SJSA1 (cell line): ENCODE measurements around the gene RBMS3. TPM values are rescaled to one million over a fixed set of nuclear protein-coding genes. Genes with fewer than 3 reads are reported as not detected.

ENCODE experiments used
- DNase-seq, 2 experiments: peaks; one replicate each; pipeline ENCODE4 v3.0.0-alpha.2; 2015 to 2020; ENCODE audit warnings: low spot score in 2 of 2, low read depth in 1 of 2
- H3K27ac ChIP-seq: fragments of 250-450 bp; sonication (Bioruptor Pico); 2 replicates; pipeline ENCODE4 v1.5.1; 2020; ENCODE audit warnings: mild to moderate bottlenecking, moderate library complexity
- H3K27me3 ChIP-seq: fragments of 250-450 bp; sonication (Bioruptor Pico); replicated peaks from 2 replicates; pipeline ENCODE4 v1.5.1; 2020; ENCODE audit warnings: mild to moderate bottlenecking, moderate library complexity
- H3K36me3 ChIP-seq: fragments of 250-450 bp; sonication (Bioruptor Pico); 2 replicates; pipeline ENCODE4 v1.5.1; 2020; ENCODE audit warnings: mild to moderate bottlenecking
- H3K4me1 ChIP-seq: fragments of 250-450 bp; sonication (Bioruptor Pico); replicated peaks from 2 replicates; pipeline ENCODE4 v1.6.1; 2021; ENCODE audit warnings: mild to moderate bottlenecking
- H3K4me3 ChIP-seq: fragments of 250-450 bp; sonication (Bioruptor Pico); 2 replicates; pipeline ENCODE4 v1.5.1; 2020; ENCODE audit warnings: mild to moderate bottlenecking
- H3K9me3 ChIP-seq: fragments of 250-450 bp; sonication (Bioruptor Pico); replicated peaks from 2 replicates; pipeline ENCODE4 v1.5.1; 2020; ENCODE audit warnings: mild to moderate bottlenecking
- total RNA-seq: library from RNA; depleted of rRNA; stranded (reverse); fragments of >200 nt; shearing (Covaris generic); gene quantifications from 2 replicates; pipeline ENCODE4 v1.2.3, GENCODE V29; 2014

RBMS3 gene
- total RNA-seq, 1 experiment from 2014 or later = 31.7 TPM

GRCh38 chr3:29933802-29934490, 653.1 kb downstream of the RBMS3 start:
- Histone ChIP-seq H3K9me3 (no peaks in the 10 kb centered on the region), H3K36me3 (no peaks in the 10 kb centered on the region), H3K4me1 (peaks cover 22% of the 10 kb centered on the region), H3K27me3 (no peaks in the 10 kb centered on the region), H3K27ac (no peak overlapping the region), H3K4me3 (no peak overlapping the region)
- DNase-seq = no peak

GRCh38 chr3:29934751-29935150, 653.9 kb downstream of the RBMS3 start:
- H3K4me3 ChIP-seq = no peak overlapping the region
- no peaks in the 10 kb centered on the region for H3K9me3 ChIP-seq
- peaks cover 22% of the 10 kb centered on the region for H3K4me1 ChIP-seq
- no peaks in the 10 kb centered on the region for H3K27me3 ChIP-seq
- H3K27ac ChIP-seq = no peak overlapping the region
- H3K36me3 ChIP-seq = no peaks in the 10 kb centered on the region; the same call in 1 of the 2 replicates
- DNase-seq = no peak

- Histone ChIP-seq H3K27ac (no peak overlapping the region), H3K4me3 (no peak overlapping the region), H3K4me1 (peaks cover 22% of the 10 kb centered on the region), H3K9me3 (no peaks in the 10 kb centered on the region), H3K36me3 (no peaks in the 10 kb centered on the region; the same call in 1 of the 2 replicates), H3K27me3 (no peaks in the 10 kb centered on the region)
- DNase-seq = no peak
Observed at GRCh38 chr3:29936054-29936453, 655.2 kb downstream of the RBMS3 start.

GRCh38 chr3:29936766-29937165, 655.9 kb downstream of the RBMS3 start:
- no peaks in the 10 kb centered on the region; the same call in 1 of the 2 replicates for H3K36me3 ChIP-seq
- peaks cover 22% of the 10 kb centered on the region for H3K4me1 ChIP-seq
- no peak overlapping the region for H3K27ac ChIP-seq
- H3K4me3 ChIP-seq = no peak overlapping the region
- no peak for DNase-seq
- no peaks in the 10 kb centered on the region for H3K27me3 ChIP-seq
- no peaks in the 10 kb centered on the region for H3K9me3 ChIP-seq

- no peak for DNase-seq
- no peaks in the 10 kb centered on the region for H3K27me3 ChIP-seq
- H3K4me1 ChIP-seq = peaks cover 21% of the 10 kb centered on the region
- no peak overlapping the region for H3K4me3 ChIP-seq
- H3K27ac ChIP-seq = no peak overlapping the region
- no peaks in the 10 kb centered on the region; the same call in 1 of the 2 replicates for H3K36me3 ChIP-seq
- H3K9me3 ChIP-seq = no peaks in the 10 kb centered on the region
Observed at GRCh38 chr3:29937185-29937584, 656.3 kb downstream of the RBMS3 start.

- Histone ChIP-seq H3K4me1 (0 out of 2 replicates have a peak, but pooled peaks cover 4% of the 10 kb centered on the region), H3K4me3 (no peak overlapping the region), H3K36me3 (no peaks in the 10 kb centered on the region; the same call in 1 of the 2 replicates), H3K9me3 (no peaks in the 10 kb centered on the region), H3K27ac (no peak overlapping the region), H3K27me3 (no peaks in the 10 kb centered on the region)
- DNase-seq = no peak
Observed at GRCh38 chr3:29940759-29941323, 660.0 kb downstream of the RBMS3 start.

GRCh38 chr3:29942297-29942696, 661.4 kb downstream of the RBMS3 start:
- Histone ChIP-seq H3K27ac (no peak overlapping the region), H3K4me3 (no peak overlapping the region), H3K4me1 (0 out of 2 replicates have a peak, but pooled peaks cover under 1% of the 10 kb centered on the region), H3K9me3 (no peaks in the 10 kb centered on the region), H3K27me3 (no peaks in the 10 kb centered on the region), H3K36me3 (no peaks in the 10 kb centered on the region; the same call in 1 of the 2 replicates)
- DNase-seq = no peak

- peak in 1 of 2 experiments; percentile 21 for DNase-seq
- H3K4me3 ChIP-seq = no peak overlapping the region
- H3K9me3 ChIP-seq = no peaks in the 10 kb centered on the region
- H3K27ac ChIP-seq = peak overlapping the region; percentile 36
- peaks cover 41% of the 10 kb centered on the region for H3K4me1 ChIP-seq
- H3K36me3 ChIP-seq = no peaks in the 10 kb centered on the region
- no peaks in the 10 kb centered on the region for H3K27me3 ChIP-seq
Observed at GRCh38 chr3:29949131-29949530, 668.3 kb downstream of the RBMS3 start.

- Histone ChIP-seq H3K4me1 (peaks cover 43% of the 10 kb centered on the region), H3K36me3 (no peaks in the 10 kb centered on the region), H3K27me3 (no peaks in the 10 kb centered on the region), H3K4me3 (peak overlapping the region; percentile 4; the same call in 1 of the 2 replicates), H3K27ac (peak overlapping the region; percentile 36), H3K9me3 (no peaks in the 10 kb centered on the region)
- DNase-seq = peak; percentile 43
Observed at GRCh38 chr3:29949940-29950616, 669.2 kb downstream of the RBMS3 start.

- Histone ChIP-seq H3K27ac (no peak overlapping the region), H3K36me3 (no peaks in the 10 kb centered on the region), H3K4me3 (no peak overlapping the region), H3K9me3 (no peaks in the 10 kb centered on the region), H3K4me1 (peaks cover 52% of the 10 kb centered on the region), H3K27me3 (no peaks in the 10 kb centered on the region)
- DNase-seq = no peak
Observed at GRCh38 chr3:29952431-29952830, 671.6 kb downstream of the RBMS3 start.

- H3K4me3 ChIP-seq = no peak overlapping the region
- no peaks in the 10 kb centered on the region for H3K27me3 ChIP-seq
- no peak overlapping the region for H3K27ac ChIP-seq
- H3K9me3 ChIP-seq = no peaks in the 10 kb centered on the region
- DNase-seq = peak in 1 of 2 experiments; percentile 28
- H3K36me3 ChIP-seq = peaks cover 11% of the 10 kb centered on the region; the same call in 1 of the 2 replicates
- H3K4me1 ChIP-seq = peaks cover 29% of the 10 kb centered on the region
Observed at GRCh38 chr3:29955413-29955812, 674.5 kb downstream of the RBMS3 start.

- no peak for DNase-seq
- Histone ChIP-seq H3K4me3 (no peak overlapping the region), H3K9me3 (no peaks in the 10 kb centered on the region), H3K27ac (no peak overlapping the region), H3K36me3 (peaks cover 11% of the 10 kb centered on the region; the same call in 1 of the 2 replicates), H3K27me3 (no peaks in the 10 kb centered on the region), H3K4me1 (peaks cover 11% of the 10 kb centered on the region)
Observed at GRCh38 chr3:29958816-29959215, 677.9 kb downstream of the RBMS3 start.

GRCh38 chr3:29971895-29972294, 691.0 kb downstream of the RBMS3 start:
- Histone ChIP-seq H3K4me1 (peaks cover 31% of the 10 kb centered on the region), H3K36me3 (peaks cover 8% of the 10 kb centered on the region), H3K27ac (peak overlapping the region; percentile 86), H3K9me3 (0 out of 2 replicates have a peak, but pooled peaks cover 5% of the 10 kb centered on the region), H3K4me3 (no peak overlapping the region), H3K27me3 (no peaks in the 10 kb centered on the region)
- DNase-seq = no peak
